HG03039 (cell line): ENCODE measurements around the gene RPL28.
"Not testable (repeated sequence)": the region's sequence is repeated elsewhere in the genome, so short reads cannot be mapped to it uniquely, and the experiment has no call there.

Experiments
- ATAC-seq: cut with Tn5 transposase; IDR thresholded peaks from one replicate; pipeline ENCODE4 v1.9.1; 2021; ENCODE audit warnings: mild to moderate bottlenecking, moderate library complexity; ENCODE audit not compliant: unreplicated experiment

RPL28 gene

GRCh38 chr19:55446060-55446459 lies 60.3 kb downstream of the RPL28 start:
- ATAC-seq, result no peak

GRCh38 chr19:55447421-55448174 lies 61.9 kb downstream of the RPL28 start:
- ATAC-seq, result no peak

GRCh38 chr19:55448175-55448490 lies 62.4 kb downstream of the RPL28 start:
- not testable (repeated sequence) for ATAC-seq

DNA sequence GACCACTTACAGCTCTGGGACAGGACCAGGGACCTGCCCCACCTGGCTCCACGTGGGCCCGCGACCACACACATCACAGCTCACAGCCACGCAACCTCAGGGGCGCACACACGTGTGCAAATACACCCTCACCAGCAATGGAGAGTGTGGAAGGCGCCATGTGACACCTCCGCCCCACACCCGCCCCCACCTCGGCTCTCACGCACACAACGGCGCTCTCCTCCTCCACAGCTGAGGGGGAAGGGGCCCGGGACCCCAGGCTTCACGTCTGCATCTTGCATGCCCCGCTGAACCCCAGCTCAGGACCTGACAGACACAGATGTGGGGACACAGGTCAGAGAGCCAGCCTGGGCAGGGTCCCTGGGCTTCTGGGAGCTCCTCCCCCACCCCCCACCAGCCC lies 63.7 kb downstream of the RPL28 start:
- no peak for ATAC-seq

DNA sequence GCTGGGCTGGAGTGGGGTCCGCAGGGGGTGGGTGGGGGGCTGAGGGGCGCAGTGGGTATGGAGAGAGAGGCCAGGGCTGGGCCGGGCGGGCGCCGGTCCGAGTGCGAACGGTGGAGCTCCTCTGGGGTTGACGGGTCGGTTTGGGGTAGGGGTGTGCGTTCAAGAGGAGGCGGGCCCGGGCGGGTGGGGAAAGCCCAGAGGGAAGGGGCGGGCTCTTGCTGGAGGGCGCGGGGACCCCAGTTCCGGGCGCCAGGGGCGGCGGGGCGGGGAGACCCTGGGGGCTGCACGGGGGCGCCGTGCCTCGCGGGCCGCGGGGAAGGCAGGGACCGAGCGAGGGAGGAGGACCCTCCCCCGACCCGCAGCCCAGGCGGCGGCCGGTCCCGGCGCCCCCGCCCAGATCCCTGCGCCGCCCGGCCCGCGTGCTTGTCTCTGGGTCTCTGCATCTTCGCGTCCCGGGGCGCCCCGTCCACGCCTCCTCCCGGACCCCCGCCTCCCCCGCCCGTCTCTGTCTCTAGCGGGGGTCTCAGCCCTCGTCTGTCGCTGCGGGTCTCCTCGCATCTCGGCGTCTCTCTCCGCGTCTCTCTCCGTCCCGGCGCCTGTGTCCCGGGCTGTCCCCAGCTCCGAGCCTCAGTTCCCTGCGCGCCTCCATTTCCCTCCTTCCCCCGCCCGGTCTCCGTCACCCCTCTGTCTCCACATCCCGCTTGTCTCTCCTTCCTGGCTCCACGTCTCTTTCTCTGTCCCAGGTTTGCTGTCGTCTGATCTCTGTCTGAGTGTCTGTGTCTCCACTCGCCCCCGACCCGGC lies 65.6 kb downstream of the RPL28 start:
- ATAC-seq, result no peak

- no peak for ATAC-seq
Observed at GRCh38 chr19:55451965-55452748, 66.4 kb downstream of the RPL28 start.
